Stimulated activated CD8-positive, alpha-beta memory T cell treated with anti-CD3 and anti-CD28 coated beads, Interleukin-2, amount 100 ng/mL, for 1 hour (primary cell): ENCODE results near the gene SPX.

ENCODE experiments used
- DNase-seq, 2 donors: peaks; one replicate each; pipeline ENCODE4 v3.0.0-alpha.2; 2020; ENCODE audit warnings: low read depth in 2 of 2

Gene SPX

DNA sequence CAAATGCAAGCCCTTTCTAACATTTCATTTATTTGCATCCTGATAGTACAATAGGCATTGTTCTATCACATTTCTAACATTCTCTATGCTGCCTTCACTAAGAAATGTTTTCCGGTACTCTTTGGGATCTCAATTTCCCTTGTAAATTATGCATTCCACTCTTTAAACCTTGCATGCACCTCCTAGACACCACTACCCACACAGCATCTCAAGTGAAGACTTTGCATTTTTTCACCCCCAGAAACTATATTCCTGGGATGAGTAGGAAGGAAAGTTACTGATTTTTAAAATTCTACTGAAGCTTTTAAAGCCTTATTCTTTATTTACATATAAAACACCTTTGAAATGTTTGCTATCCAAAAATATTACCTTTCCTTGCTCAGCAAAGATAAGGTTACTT lies 51.4 kb downstream of the SPX start:
- no peak for DNase-seq

DNA sequence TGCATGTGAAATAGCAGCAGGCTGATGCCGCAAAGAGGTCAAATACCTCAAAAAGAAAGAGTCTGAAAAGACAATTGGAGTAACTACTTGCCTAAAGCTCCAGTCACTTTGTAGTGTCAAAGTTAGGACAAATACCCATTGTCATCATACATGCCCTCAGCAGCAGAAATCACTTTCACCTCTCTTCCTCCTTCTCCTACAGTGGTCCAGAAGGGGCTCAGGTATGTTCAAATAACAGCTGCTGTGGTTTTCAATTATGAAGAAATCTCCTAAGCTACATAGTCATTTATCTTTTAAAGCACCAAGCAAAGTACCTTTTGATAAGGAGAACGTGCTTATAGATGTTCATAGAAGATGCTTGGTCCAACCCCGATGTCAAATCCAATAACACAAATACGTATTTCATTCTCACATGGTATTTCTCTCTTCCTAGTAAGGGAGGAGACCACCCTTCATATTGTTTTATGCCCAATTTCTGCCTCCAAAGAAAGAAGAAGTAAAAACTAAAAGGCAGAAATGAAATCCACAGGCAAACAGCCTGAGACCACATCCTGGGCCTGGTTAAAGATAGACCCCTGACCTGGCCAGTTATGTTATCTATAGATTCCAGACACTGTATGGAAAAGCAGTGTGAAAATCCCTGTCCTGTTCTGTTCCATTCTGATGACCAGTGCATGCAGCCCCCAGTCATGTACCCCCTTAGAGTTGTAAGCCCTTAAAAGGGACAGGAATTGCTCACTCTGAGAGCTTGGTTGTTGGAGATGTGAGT lies 54.8 kb downstream of the SPX start:
- DNase-seq, result no peak
